Measurements from ENCODE around the gene TSHZ3. TPM values are rescaled to one million over a fixed set of nuclear protein-coding genes. Genes with fewer than 3 reads are reported as not detected.

The TSHZ3 gene
- total RNA-seq, 1 experiment from 2014 or later = 0.05 TPM

DNA sequence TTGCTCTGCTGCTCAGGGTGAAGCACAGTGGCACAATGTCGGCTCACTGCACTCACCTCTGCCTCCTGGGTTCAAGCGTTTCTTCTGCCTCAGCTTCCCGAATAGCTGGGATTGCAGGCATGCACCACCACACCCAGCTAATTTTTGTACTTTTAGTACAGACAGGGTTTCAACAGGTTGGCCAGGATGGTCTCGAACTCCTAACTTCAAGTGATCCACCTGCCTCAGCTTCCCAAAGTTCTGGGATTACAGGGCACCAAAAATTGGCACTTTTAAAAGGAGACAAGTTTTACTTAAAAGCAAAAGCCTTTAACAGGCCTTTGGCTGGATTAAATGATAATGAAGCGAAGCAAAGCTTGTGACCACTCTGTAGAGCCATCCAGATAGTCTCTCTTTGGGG, 12.5 kb upstream of the TSHZ3 start:
- TF ChIP-seq SP1 (IDR thresholded peaks at IDR 0.05; ENCODE audit: low read depth) = no peak
- TF ChIP-seq POLR2AphosphoS5 (IDR thresholded peaks at IDR 0.05; ENCODE audit: low read depth, low read length) = no peak
- no peak for TF ChIP-seq FOSL1 (IDR thresholded peaks at IDR 0.05; ENCODE audit: low read depth)
- TF ChIP-seq REST (IDR thresholded peaks at IDR 0.05; ENCODE audit: low read depth) = no peak
- TF ChIP-seq RAD21 (IDR thresholded peaks at IDR 0.05; ENCODE audit: low read depth) = no peak
- TF ChIP-seq ZBTB33 (IDR thresholded peaks at IDR 0.05; ENCODE audit: extremely low read depth, insufficient replicate concordance, low read length) = no peak
- no peak for TF ChIP-seq YY1 (IDR thresholded peaks at IDR 0.05; ENCODE audit: extremely low read depth, insufficient replicate concordance, low read depth, low read length)
- TF ChIP-seq, protein P1, sequence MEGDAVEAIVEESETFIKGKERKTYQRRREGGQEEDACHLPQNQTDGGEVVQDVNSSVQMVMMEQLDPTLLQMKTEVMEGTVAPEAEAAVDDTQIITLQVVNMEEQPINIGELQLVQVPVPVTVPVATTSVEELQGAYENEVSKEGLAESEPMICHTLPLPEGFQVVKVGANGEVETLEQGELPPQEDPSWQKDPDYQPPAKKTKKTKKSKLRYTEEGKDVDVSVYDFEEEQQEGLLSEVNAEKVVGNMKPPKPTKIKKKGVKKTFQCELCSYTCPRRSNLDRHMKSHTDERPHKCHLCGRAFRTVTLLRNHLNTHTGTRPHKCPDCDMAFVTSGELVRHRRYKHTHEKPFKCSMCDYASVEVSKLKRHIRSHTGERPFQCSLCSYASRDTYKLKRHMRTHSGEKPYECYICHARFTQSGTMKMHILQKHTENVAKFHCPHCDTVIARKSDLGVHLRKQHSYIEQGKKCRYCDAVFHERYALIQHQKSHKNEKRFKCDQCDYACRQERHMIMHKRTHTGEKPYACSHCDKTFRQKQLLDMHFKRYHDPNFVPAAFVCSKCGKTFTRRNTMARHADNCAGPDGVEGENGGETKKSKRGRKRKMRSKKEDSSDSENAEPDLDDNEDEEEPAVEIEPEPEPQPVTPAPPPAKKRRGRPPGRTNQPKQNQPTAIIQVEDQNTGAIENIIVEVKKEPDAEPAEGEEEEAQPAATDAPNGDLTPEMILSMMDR (IDR thresholded peaks at IDR 0.05 in 2 of 3, conservative IDR thresholded peaks at IDR 0.05 in 1 of 3; ENCODE audit: borderline replicate concordance in 1 of 3, insufficient read depth in 1 of 3, low read depth in 2 of 3, low read length in 2 of 3) = no peak
- no peak for TF ChIP-seq JUND (IDR thresholded peaks at IDR 0.05)
- TF ChIP-seq SRF (IDR thresholded peaks at IDR 0.05; ENCODE audit: low read depth) = no peak
- no peak overlapping the region for H2AFZ ChIP-seq (ENCODE audit: low read depth, low read length, poor library complexity, severe bottlenecking)
- no TSS peak for BruUV-seq (replicated peaks)
- H3K27ac ChIP-seq (ENCODE audit: low read depth, low read length) = no peak overlapping the region
- no peaks in the 10 kb centered on the region for H3K79me2 ChIP-seq (ENCODE audit: insufficient read depth, low read length)
- H3K4me3 ChIP-seq (replicated peaks in 1 of 2; ENCODE audit: low read depth in 1 of 2, low read length in 2 of 2) = no peak overlapping the region
- H3K4me1 ChIP-seq (ENCODE audit: control insufficient read depth in 1 of 2, insufficient read depth in 2 of 2, low read length in 2 of 2) = no peaks in the 10 kb centered on the region
- no peaks in the 10 kb centered on the region for H3K27me3 ChIP-seq (ENCODE audit: insufficient read depth, low read length)
- CTCF ChIA-PET = no interaction called here
- H3K4me2 ChIP-seq (ENCODE audit: low read length) = no peak overlapping the region
- H3K9ac ChIP-seq (ENCODE audit: low read length) = no peak overlapping the region
- POLR2A ChIA-PET = no interaction called here
- peaks cover 3 to 15% of the 10 kb centered on the region in 2 experiments; a peak in 2 of 4 replicates for H3K9me3 ChIP-seq (ENCODE audit: control insufficient read depth in 1 of 2, insufficient read depth in 1 of 2, low read depth in 1 of 2, low read length in 2 of 2)
- no peak for ATAC-seq
- no peak for DNase-seq (ENCODE audit: low read depth, low spot score)
- RAD21 ChIA-PET (ENCODE audit: low non-redundant PET in 1 of 2, low total read pairs in 2 of 2, uncharacterized antibody in 2 of 2, unreplicated experiment in 2 of 2) = no interaction called here
- intact Hi-C loops (cut with micrococcal nuclease) = no loop called here
- no peaks in the 10 kb centered on the region for H4K20me1 ChIP-seq (ENCODE audit: insufficient read depth)
- H3K36me3 ChIP-seq (ENCODE audit: control insufficient read depth in 1 of 2, insufficient read depth in 2 of 2, low read length in 2 of 2) = no peaks in the 10 kb centered on the region
- no peaks in the 10 kb centered on the region for H3K9me2 ChIP-seq (ENCODE audit: insufficient read depth)

Data from HCT116 (cell line).